ENCODE results near the gene NEK6.

NEK6 gene

GRCh38 chr9:124339603-124340146, 81.9 kb downstream of the NEK6 start:
- no peak overlapping the region for H3K9ac ChIP-seq (ENCODE audit: low read depth, low read length)
- H3K27ac ChIP-seq (ENCODE audit: low read depth, low read length), result no peak overlapping the region
- peaks cover 11% of the 10 kb centered on the region; the same call in 1 of the 2 replicates for H3K4me1 ChIP-seq (ENCODE audit: control insufficient read depth, insufficient read depth, low read length)
- no peaks in the 10 kb centered on the region for H3K9me3 ChIP-seq (ENCODE audit: control insufficient read depth, insufficient read depth, low read length)
- H3K36me3 ChIP-seq (ENCODE audit: control insufficient read depth, insufficient read depth, low read length), result no peaks in the 10 kb centered on the region; the same call in 1 of the 2 replicates
- no peak overlapping the region for H3K4me3 ChIP-seq (ENCODE audit: low read depth, low read length)
- H3K27me3 ChIP-seq (ENCODE audit: control insufficient read depth, insufficient read depth, low read length), result no peaks in the 10 kb centered on the region

GRCh38 chr9:124340219-124341069, 82.7 kb downstream of the NEK6 start:
- Histone ChIP-seq H3K4me1 (ENCODE audit: control insufficient read depth, insufficient read depth, low read length) (peaks cover 11% of the 10 kb centered on the region; the same call in 1 of the 2 replicates), H3K9me3 (ENCODE audit: control insufficient read depth, insufficient read depth, low read length) (no peaks in the 10 kb centered on the region), H3K4me3 (ENCODE audit: low read depth, low read length) (no peak overlapping the region), H3K36me3 (ENCODE audit: control insufficient read depth, insufficient read depth, low read length) (peaks cover 1% of the 10 kb centered on the region; the same call in 1 of the 2 replicates), H3K9ac (ENCODE audit: low read depth, low read length) (no peak overlapping the region), H3K27ac (ENCODE audit: low read depth, low read length) (no peak overlapping the region), H3K27me3 (ENCODE audit: control insufficient read depth, insufficient read depth, low read length) (no peaks in the 10 kb centered on the region)

- Histone ChIP-seq H3K36me3 (ENCODE audit: control insufficient read depth, insufficient read depth, low read length) (peaks cover 3% of the 10 kb centered on the region; the same call in 1 of the 2 replicates), H3K27ac (ENCODE audit: low read depth, low read length) (no peak overlapping the region), H3K4me3 (ENCODE audit: low read depth, low read length) (no peak overlapping the region), H3K4me1 (ENCODE audit: control insufficient read depth, insufficient read depth, low read length) (peaks cover 11% of the 10 kb centered on the region; the same call in 1 of the 2 replicates), H3K27me3 (ENCODE audit: control insufficient read depth, insufficient read depth, low read length) (no peaks in the 10 kb centered on the region), H3K9ac (ENCODE audit: low read depth, low read length) (no peak overlapping the region), H3K9me3 (ENCODE audit: control insufficient read depth, insufficient read depth, low read length) (no peaks in the 10 kb centered on the region)
Observed at GRCh38 chr9:124341455-124342170, 83.9 kb downstream of the NEK6 start.

GRCh38 chr9:124342402-124342775, 84.6 kb downstream of the NEK6 start:
- Histone ChIP-seq H3K36me3 (ENCODE audit: control insufficient read depth, insufficient read depth, low read length) (peaks cover 3% of the 10 kb centered on the region; the same call in 1 of the 2 replicates), H3K9me3 (ENCODE audit: control insufficient read depth, insufficient read depth, low read length) (no peaks in the 10 kb centered on the region), H3K27me3 (ENCODE audit: control insufficient read depth, insufficient read depth, low read length) (no peaks in the 10 kb centered on the region), H3K4me1 (ENCODE audit: control insufficient read depth, insufficient read depth, low read length) (peaks cover 11% of the 10 kb centered on the region; the same call in 1 of the 2 replicates), H3K4me3 (ENCODE audit: low read depth, low read length) (no peak overlapping the region), H3K27ac (ENCODE audit: low read depth, low read length) (peak overlapping the region; percentile 47), H3K9ac (ENCODE audit: low read depth, low read length) (no peak overlapping the region)

GRCh38 chr9:124342776-124343485, 85.2 kb downstream of the NEK6 start:
- H3K27ac ChIP-seq (ENCODE audit: low read depth, low read length), result peak overlapping the region; percentile 47
- no peak overlapping the region for H3K9ac ChIP-seq (ENCODE audit: low read depth, low read length)
- peaks cover 11% of the 10 kb centered on the region; the same call in 1 of the 2 replicates for H3K4me1 ChIP-seq (ENCODE audit: control insufficient read depth, insufficient read depth, low read length)
- no peaks in the 10 kb centered on the region for H3K27me3 ChIP-seq (ENCODE audit: control insufficient read depth, insufficient read depth, low read length)
- H3K4me3 ChIP-seq (ENCODE audit: low read depth, low read length), result no peak overlapping the region
- H3K9me3 ChIP-seq (ENCODE audit: control insufficient read depth, insufficient read depth, low read length), result no peaks in the 10 kb centered on the region
- H3K36me3 ChIP-seq (ENCODE audit: control insufficient read depth, insufficient read depth, low read length), result peaks cover 7% of the 10 kb centered on the region; the same call in 1 of the 2 replicates

GRCh38 chr9:124343533-124344290, 86.0 kb downstream of the NEK6 start:
- no peaks in the 10 kb centered on the region for H3K27me3 ChIP-seq (ENCODE audit: control insufficient read depth, insufficient read depth, low read length)
- H3K9me3 ChIP-seq (ENCODE audit: control insufficient read depth, insufficient read depth, low read length), result no peaks in the 10 kb centered on the region
- H3K4me3 ChIP-seq (ENCODE audit: low read depth, low read length), result no peak overlapping the region
- H3K36me3 ChIP-seq (ENCODE audit: control insufficient read depth, insufficient read depth, low read length), result peaks cover 15% of the 10 kb centered on the region
- no peak overlapping the region for H3K9ac ChIP-seq (ENCODE audit: low read depth, low read length)
- H3K4me1 ChIP-seq (ENCODE audit: control insufficient read depth, insufficient read depth, low read length), result peaks cover 11% of the 10 kb centered on the region; the same call in 1 of the 2 replicates
- peak overlapping the region; percentile 47 for H3K27ac ChIP-seq (ENCODE audit: low read depth, low read length)

GRCh38 chr9:124344291-124345050, 86.7 kb downstream of the NEK6 start:
- Histone ChIP-seq H3K36me3 (ENCODE audit: control insufficient read depth, insufficient read depth, low read length) (peaks cover 22% of the 10 kb centered on the region), H3K27ac (ENCODE audit: low read depth, low read length) (no peak overlapping the region), H3K27me3 (ENCODE audit: control insufficient read depth, insufficient read depth, low read length) (no peaks in the 10 kb centered on the region), H3K4me3 (ENCODE audit: low read depth, low read length) (no peak overlapping the region), H3K9ac (ENCODE audit: low read depth, low read length) (no peak overlapping the region), H3K9me3 (ENCODE audit: control insufficient read depth, insufficient read depth, low read length) (no peaks in the 10 kb centered on the region), H3K4me1 (ENCODE audit: control insufficient read depth, insufficient read depth, low read length) (peaks cover 10% of the 10 kb centered on the region; the same call in 1 of the 2 replicates)

- Histone ChIP-seq H3K9me3 (ENCODE audit: control insufficient read depth, insufficient read depth, low read length) (no peaks in the 10 kb centered on the region), H3K9ac (ENCODE audit: low read depth, low read length) (no peak overlapping the region), H3K27me3 (ENCODE audit: control insufficient read depth, insufficient read depth, low read length) (no peaks in the 10 kb centered on the region)
Observed at GRCh38 chr9:124345063-124345462, 87.3 kb downstream of the NEK6 start.

GRCh38 chr9:124345751-124346281, 88.1 kb downstream of the NEK6 start:
- peaks cover 36% of the 10 kb centered on the region for H3K36me3 ChIP-seq (ENCODE audit: control insufficient read depth, insufficient read depth, low read length)
- no peak overlapping the region for H3K27ac ChIP-seq (ENCODE audit: low read depth, low read length)
- H3K27me3 ChIP-seq (ENCODE audit: control insufficient read depth, insufficient read depth, low read length), result no peaks in the 10 kb centered on the region
- H3K4me1 ChIP-seq (ENCODE audit: control insufficient read depth, insufficient read depth, low read length), result 0 out of 2 replicates have a peak, but pooled peaks cover 5% of the 10 kb centered on the region
- no peak overlapping the region for H3K4me3 ChIP-seq (ENCODE audit: low read depth, low read length)
- H3K9me3 ChIP-seq (ENCODE audit: control insufficient read depth, insufficient read depth, low read length), result no peaks in the 10 kb centered on the region
- no peak overlapping the region for H3K9ac ChIP-seq (ENCODE audit: low read depth, low read length)

More at GRCh38 chr9:124345063-124345462, 87.3 kb downstream of the NEK6 start:
- Histone ChIP-seq H3K27ac (ENCODE audit: low read depth, low read length) (no peak overlapping the region), H3K36me3 (ENCODE audit: control insufficient read depth, insufficient read depth, low read length) (peaks cover 28% of the 10 kb centered on the region), H3K4me1 (ENCODE audit: control insufficient read depth, insufficient read depth, low read length) (0 out of 2 replicates have a peak, but pooled peaks cover 5% of the 10 kb centered on the region), H3K4me3 (ENCODE audit: low read depth, low read length) (no peak overlapping the region)

All from HUES48 (cell line).